NCI-H69 (cell line): ENCODE measurements around the gene SPECC1L.
"Not testable (repeated sequence)": the region's sequence is repeated elsewhere in the genome, so short reads cannot be mapped to it uniquely, and the experiment has no call there.

Experiments
- DNase-seq: peaks from one replicate; lab custom pipeline; 2025; lab: John Stamatoyannopoulos, UW

The SPECC1L gene

DNA sequence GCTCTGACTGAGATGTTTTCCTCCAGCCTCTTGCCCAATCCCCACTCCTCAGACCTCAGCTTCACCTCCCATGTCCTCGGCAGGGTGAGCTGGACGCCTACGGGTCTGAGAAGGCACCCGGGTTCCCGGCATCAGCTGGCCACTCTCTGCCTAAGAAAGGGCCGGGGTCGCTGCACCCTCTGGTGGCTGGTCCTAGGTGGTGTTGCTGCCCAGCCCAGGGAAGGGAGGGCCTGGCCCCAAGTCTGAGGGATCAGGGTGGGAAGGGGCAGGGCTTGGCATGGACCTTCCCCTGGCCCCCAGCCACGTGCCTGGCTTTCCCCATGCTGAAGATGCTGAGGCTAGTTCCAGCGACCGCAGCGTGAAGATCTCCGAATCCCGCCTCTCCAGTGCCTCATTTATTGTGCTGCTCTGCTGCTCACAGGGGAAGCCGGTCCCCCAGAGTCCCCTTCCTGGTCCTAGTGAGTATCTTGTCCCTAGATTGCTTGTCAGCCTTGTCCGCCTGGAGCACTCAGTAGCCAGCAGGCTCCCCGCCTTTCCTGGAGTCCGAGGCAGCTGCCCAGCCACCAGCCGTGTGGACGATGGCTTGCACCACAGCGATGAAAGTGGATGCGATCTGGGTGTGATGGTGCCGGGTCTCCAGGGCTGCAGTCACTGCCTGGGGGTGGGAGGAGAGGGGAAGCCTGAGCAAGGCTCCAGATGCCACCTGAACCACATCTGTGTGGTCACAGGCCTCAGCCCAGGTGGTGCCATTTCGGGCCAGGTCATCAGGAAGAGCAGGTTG lies 22.9 kb upstream of the SPECC1L start:
- peak; percentile 73 for DNase-seq

DNA sequence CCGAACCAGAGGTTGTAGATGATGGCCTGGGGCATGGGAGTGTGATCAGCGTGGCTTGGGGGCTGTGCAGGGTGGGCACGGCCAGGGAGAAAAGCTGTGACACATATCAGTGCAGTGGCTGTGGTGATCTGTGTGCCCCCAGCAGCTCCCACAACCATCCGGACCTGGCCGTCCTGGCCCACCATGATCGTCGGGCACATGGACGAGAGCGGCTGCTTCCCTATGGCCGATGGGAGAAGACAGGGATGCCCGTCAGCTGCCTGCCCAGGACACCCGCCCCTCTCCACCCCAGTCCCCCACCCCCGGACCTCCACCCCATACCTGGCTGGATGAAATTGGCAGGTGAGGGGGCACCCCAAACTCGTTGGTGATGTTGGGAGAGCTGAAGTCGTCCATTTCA lies 22.0 kb upstream of the SPECC1L start:
- DNase-seq: not testable (repeated sequence)

DNA sequence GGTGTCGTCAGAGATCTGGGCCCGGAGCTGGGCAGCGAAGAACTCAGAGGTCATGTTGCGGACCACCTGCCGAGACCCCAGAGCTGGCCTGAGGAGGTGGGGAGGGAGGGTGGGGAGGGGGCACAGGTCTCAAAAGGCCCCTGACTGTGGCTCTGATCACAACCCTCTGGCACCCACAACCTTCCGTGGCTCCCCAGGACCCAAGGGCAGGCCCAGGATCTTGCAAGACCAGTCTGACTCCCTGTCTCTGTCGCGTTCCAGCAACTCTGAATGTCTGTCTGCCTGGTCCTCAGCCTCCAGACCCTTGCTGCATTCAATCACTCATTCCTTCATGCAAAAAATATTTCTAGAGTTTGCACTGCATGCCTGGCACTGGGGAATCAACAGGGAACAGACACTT lies 21.2 kb upstream of the SPECC1L start:
- DNase-seq: not testable (repeated sequence)

DNA sequence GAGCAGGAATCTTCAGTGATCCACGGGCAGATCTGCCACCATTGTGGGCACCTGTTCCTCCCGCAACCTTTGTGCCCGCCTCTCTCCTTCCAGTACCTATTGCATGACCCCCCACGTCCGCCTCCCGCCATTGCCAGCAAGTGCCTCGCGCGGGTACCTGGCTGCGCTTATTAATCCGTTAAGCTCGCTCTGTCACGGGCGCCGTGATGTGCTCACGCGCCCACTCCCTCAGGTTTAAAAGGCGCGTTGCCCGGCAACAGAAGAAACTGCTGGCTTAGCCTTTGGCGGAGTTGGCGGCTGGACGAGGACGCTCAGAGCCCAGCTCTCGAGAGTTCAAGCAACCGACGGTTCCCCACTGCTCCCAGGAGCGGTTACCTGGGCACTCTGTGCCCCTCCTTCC lies 19.3 kb upstream of the SPECC1L start:
- DNase-seq: not testable (repeated sequence)

DNA sequence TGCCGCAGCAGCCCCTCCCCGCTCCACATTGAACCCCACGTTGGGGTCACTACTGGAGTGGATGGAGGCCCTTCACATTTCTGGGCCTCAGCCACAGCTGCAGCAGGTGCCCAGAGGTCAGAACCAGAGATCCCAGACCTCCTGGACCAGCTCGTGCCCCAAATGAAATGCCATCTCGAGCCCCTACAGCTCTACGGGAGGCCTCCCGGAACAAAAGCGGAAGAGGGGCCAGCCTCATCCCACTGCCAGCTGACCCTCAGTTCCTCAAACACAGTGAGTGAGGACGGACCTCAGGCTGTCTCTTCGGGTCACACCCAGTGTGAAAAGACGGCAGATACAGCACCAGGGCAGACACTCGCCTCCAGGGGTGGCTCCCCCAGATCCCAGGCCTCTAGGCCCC lies 17.5 kb upstream of the SPECC1L start:
- DNase-seq: not testable (repeated sequence)

DNA sequence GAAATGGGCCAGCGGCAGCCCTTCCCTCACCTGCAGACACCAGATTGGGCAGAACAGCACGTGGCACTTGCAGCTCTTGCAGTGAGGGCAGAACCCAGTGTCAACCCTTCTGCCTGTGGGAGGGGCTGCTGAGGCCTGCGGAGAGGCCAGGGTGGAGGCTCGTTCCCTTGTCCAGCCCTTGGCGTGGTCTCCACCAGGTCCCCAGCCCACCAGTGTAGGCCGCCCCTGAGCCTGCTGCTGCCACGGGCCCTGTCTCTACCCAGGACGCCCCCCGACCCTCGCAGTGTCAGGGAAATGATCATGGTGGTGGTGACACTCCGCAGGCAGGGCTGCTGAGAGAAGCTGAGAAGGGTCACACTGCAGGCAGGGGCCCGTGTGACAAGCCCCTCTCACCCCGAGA lies 14.5 kb upstream of the SPECC1L start:
- DNase-seq: not testable (repeated sequence)

DNA sequence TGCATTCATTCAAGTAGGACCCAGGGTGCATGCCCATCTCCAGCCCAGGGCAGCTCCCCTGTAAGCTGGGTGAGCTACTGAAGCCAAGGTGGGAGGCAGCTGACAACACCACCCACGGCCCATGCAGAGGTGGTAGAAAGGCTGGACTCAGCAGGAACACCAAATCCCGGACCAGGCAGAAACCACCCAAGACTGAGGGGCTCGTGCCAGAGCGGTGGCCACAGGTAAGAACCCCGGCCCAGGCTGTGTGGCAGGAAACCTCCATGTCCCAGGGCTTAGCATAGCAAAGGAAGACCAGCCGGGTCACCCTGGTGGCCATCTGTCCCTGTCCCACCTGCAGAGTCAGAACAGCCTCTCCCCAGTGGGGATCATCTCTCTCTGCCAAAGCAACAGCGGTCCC lies 13.9 kb upstream of the SPECC1L start:
- DNase-seq: not testable (repeated sequence)

DNA sequence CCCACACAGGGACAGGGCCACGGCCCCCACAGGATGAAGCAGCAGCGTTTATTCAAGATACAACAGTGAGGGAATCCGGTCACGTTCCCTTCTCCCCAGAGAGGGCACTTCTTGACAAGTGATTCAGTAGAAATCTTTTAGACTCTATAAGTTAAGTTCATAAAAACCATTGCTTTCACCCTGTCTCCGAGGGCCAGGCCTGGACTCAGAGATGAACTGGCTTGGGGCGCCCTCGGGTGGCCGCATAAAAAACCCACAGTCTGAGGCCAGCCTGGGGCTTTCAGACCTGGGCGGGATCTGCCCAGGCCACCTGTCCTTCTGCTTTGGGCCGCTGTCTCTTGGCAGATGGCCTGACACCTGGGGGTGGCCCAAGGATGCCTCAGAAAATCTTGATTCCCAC lies 11.2 kb upstream of the SPECC1L start:
- peak; percentile 65 for DNase-seq

DNA sequence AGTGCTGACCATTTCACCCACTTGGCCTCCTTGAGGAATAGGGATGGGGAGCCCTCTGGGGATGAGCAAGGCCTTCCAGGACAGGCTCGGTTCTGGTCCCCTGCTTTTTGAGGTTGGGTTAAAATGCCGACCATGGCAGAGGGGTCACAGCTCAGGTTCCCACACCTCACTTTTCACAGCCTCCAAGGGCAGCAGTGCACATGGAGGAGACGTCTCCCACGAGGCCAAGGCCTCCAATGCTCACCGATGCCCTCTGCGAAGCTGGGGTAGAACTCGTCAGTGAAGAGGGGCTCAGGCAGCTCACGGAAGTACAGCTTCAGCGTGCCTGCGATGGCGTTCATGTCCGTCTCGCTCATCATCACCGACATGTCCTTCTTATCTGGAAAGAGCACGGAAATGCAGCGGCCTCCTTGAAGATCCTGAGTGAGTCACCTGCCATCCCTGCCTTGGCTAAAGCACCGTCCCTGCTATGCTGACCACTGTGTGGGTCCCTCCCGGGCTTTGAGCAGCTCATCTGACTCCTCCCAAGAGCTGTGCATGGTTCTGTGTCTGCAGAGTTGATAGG lies 8.4 kb upstream of the SPECC1L start:
- DNase-seq: not testable (repeated sequence)

DNA sequence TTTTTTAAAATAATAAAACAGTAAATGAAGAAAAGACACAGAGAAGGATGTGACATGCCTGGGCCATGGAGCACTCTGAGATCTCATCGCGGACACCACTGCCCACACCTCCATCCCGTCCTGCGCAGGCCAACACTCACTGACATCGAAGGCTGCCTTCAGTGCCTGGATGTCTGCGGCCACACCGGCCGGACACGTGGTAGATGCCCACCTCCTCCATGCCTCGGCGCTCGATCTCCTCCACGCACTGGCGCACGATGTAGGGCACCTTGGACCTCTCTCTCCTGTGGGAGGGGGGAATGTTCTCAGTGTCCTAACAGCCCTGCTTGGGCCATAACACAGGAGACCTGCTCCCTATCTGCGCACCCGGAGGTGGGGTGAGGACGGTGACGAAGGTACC lies 7.2 kb upstream of the SPECC1L start:
- not testable (repeated sequence) for DNase-seq

DNA sequence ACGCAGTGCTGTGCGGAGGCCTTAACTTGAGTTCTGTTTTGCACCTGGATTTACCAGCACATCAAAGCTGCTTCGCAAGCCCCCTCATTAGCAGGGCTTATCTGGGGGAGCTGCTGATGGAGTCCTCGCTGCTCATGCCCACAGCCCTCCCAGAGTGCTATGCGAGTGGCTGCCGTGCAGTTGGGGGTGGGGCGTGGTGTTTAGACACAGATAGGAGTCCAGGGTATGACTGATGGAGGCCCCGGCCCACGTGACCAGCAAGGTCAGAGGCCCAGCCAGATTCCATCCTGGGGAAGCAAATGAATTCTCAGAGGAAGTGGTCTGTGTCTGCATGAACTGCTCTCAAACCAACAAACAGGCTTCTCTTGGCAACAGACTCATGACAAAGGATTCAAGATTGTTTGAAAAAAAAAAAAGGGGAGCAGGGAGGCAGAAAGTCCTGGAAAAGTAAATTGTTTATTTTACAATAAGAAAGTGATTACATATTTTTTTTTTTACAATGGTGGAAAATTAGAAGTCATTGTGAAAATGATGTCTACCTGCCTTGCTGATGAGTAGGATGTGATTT lies 6.2 kb upstream of the SPECC1L start:
- DNase-seq: not testable (repeated sequence)

DNA sequence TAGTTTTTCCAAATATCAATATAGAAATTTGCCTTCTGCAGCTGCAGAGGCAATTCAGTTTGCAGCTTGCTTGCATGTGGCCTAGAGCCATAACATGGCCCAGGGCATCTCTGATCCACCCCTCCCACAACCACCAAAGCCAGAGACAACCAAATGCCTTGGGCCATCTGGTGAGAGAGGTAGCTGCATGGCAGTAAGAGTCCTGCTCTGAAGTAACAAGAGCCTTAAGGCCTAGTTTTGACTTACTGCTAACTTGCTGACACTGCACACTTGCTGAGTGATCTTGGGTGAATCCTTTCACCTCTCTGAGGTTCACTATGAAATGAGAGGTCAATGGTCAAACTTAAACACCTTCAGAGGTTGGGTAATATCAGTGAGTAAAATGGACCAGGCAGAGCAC lies 4.9 kb upstream of the SPECC1L start:
- no peak for DNase-seq

DNA sequence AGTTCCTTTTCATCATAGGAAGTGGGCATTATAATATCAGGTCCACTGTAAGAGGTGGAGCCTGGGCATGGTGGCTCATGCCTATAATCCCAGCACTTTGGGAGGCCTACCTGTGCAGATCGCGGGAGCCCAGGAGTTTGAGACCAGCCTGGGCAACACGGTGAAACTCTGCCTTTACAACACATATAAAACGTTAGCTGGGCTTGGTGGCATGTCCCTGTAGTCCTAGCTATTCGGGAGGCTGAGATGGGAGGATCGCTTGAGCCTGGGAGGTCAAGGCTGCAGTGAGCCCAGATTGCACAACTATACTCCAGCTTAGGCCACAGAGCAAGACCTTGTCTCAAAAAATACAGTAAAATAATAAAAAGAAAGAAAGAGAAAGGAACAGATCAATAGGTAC lies 4.1 kb upstream of the SPECC1L start:
- not testable (repeated sequence) for DNase-seq

DNA sequence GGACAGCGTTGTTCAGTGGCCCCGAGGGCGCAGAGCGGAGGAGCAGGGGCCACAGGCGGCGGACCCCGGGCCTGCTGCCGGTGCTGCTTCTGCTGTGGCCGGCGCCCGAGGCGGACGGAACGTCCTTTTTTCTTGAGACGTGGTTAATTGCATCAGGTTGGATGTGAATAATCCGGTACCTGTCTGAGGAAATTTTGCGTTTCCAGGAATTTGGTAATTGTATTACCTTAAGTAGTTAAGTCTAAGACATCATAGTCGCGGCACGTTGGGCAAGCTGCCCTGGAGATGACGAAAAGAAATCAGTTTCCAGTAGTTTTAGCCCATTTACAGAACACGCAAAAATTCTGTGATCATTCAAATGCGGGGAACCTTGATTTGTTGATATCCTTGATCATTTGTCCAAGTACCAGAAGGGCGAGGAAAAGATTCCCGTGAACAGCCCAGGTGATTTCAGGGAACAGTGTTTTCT lies 789 bp downstream of the SPECC1L start:
- DNase-seq: peak; percentile 79

DNA sequence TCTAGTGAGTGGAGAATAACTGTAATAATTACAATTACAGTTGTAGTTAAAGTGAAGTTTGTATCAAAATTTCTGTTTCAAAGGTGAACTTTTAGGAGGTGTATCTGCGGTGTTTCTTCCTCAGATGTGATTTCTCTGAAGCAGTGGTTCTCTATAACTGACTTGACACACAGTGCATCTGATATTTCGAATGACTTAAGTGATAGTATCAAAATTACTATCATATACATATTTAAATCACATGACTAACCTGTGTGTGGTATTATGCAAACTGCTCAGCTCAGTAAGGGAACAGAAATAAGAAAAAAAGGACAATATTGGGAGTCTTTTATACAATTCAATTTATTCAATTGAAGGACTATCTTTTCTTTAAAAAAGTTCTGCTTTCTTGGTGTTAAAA lies 2.4 kb downstream of the SPECC1L start:
- DNase-seq: not testable (repeated sequence)

DNA sequence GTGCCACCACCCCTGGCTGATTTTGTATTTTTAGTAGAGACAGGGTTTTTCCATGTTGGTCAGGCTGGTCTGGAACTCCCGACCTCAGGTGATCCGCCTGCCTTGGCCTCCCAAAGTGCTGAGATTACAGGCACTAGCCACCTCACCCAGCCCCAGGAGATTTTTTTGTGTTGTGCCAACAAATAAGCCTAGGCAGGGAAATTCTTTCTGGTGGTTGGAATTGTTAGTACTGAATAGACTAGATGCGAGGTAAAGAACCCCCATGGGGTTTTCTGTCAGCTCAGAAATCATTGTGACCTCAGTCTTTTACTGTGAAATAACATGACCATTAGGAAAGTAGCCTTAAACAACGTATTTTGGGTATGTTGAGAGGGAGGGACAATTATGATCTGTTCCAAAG lies 3.3 kb downstream of the SPECC1L start:
- DNase-seq: peak; percentile 54

DNA sequence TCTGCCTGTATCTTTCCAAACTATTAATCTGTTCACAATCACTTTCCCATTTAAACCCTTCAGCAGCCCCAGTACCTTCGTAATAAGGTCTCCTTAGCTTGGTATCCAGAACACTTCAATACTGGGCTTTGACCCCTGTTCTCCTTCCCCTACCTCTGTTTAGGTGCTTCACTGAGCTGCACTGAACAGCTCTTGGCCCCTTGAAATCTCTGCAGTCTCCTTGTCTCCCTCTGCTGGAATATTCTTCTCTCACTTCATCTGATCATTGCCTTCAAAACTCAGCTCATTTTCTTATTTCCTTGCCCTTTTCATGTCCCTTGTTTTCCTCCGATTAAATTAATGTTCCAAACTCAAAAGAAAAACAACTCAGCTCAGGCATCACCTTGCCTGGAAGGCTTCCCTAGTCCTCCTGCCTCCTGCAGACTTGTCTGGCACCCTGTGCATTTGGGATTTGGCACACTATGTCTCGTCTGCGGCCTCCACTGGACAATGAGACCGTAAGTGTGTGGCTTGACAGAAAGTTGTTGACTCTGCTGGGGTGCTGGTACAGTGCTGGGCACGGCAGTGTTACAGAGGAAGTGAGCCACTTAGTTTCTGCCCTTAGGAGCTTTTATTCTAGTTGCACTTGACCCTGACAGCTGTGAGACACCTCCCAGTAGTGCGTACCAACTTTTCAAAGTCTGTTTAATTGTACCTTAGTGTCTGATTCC lies 4.2 kb downstream of the SPECC1L start:
- DNase-seq: peak; percentile 85

DNA sequence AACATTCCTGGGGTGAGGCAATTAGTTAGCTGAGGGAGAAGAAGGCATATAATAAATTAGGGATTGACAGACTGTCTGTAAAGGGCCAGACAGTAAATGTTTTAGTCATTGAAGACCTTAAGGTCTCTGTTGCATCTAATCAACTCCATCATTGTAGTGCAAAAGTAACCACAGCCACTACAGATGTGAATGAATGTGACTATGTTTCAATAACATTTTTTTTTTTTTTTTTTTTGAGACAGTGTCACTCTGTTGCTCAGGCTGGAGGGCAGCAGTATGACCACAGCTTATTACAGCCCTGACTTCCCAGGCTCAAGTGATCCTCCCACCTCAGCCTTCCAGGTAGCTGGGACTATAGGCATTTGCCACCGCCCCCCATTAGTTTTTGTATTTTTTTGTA lies 9.7 kb downstream of the SPECC1L start:
- not testable (repeated sequence) for DNase-seq

DNA sequence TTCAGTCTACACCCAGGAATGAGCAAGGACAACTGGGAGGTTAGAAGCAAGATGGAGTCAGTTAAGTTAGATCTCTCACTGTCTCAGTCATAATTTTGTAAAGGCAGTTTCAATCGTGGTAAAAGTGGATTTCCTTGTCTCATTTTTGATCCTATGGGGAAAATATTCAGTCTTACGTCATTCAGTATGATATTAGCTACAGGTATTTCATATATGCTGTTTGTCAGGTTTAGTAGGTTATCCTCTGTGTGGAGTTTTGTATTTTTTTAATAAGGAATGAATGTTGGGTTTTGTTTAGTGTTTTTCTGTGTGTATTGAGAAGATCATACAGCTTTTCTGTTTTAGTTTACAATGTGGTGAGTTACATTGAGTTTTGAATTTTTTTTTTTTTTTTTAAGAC lies 11.8 kb downstream of the SPECC1L start:
- no peak for DNase-seq

DNA sequence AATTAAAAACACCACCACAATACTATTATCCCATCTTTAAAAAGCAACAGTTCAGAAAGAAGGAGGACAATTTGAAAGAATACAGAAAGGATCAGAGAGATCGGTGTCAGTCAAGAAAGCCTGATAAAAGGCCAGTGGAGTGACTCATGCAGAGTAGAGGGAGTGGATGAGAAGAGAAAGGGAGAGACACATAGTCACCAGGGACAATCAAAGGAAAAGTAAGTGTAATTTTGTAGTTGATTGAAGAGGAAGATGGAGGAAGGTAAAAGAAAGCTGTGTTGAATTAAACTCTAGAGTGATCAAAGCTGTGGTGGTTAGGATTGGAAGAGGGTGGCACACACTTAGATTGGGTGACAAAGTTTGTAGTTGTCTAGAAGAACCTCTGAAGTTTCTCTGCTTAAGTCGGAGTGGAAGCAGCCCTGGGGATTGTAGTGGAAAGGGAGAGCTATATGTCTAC lies 14.1 kb downstream of the SPECC1L start:
- DNase-seq: no peak

DNA sequence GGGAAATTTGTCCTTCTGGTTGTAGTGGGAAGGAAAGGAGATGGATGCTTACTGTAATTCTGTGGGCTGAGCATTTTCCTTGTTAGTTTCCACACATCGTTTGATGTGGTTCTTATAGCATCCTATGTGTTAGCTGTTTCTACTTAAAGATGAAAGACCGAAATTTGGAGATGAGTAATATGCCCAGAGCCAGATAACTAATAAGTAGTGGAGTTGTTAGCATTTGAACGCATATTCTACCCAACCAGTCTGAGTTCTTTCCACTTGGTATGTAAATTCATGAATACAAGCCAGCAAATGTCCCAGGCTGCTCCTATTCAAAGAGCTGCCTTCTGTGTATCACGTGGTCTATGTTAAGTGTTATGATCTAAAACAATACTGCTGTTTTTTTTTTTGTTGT lies 14.6 kb downstream of the SPECC1L start:
- DNase-seq: no peak

DNA sequence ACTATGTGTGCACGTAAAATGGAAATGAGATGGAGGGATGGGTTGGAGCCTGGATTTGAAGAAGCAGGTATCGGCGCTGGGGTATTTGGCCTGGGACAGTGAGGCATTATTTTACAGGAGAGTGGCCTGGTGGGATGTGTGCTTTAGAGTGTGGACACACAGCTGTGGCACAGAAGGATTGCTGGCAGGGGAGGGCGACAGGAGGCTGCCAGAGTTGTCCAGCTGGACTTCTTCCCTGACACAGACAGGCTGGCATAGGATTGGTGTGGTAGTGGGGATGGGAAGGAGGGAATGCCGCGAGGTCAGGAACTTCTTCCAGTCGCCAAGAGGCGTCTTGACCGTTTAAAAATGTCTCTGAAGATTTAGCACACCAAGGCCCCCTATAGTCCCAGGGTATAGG lies 16.6 kb downstream of the SPECC1L start:
- DNase-seq: not testable (repeated sequence)

DNA sequence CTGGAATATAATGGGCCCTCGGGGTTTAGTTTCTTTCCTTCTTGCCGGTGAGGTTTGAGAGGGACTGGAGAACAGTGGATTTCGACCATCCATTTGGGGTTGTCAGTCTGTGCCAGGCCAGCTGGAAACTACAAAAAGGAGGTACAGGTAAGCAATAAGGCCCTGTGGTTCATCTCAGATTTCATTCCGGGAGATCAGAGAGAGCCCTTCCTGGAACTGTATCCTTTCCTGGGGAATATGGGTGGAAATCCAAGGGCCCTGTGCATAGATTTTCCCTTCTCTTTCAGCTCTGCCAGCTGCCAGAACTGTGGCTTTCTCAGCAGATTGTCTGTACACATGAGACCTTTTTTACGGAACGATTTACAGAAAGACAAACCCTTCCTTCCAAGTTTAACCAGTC lies 17.2 kb downstream of the SPECC1L start:
- DNase-seq: not testable (repeated sequence)
